Omental fat pad (tissue), 4 donors: ENCODE results near the gene BNIP5. TPM values are rescaled to one million over a fixed set of nuclear protein-coding genes. Genes with fewer than 3 reads are reported as not detected.

Source experiments
- ATAC-seq: fragments of 150-250 bp; one replicate; pipeline ENCODE4 v1.9.1; 2016; ENCODE audit warnings: mild to moderate bottlenecking, moderate library complexity; ENCODE audit not compliant: low FRiP score
- DNase-seq: peaks from one replicate; pipeline ENCODE4 v3.0.0-alpha.2; 2019; ENCODE audit warnings: low spot score
- CTCF ChIP-seq, 3 donors: fragments of 450-650 bp; IDR thresholded peaks; one replicate each; pipeline ENCODE4 v1.5.1; 2016 to 2017; ENCODE audit warnings: antibody characterized with exemption in 3 of 3, mild to moderate bottlenecking in 3 of 3, moderate library complexity in 2 of 3
- total RNA-seq, 4 donors: library from RNA; depleted of rRNA; stranded (reverse); fragments of >200 nt; gene quantifications; one replicate each; pipeline ENCODE4 v1.1.0, GENCODE V29; 2016

The BNIP5 gene
- total RNA-seq: not detected

GRCh38 chr6:36336779-36337241, at the start of gene BNIP5:
Gene BNIP5, minus strand, starts transcription at chr6:36336888. Its CDS starts 6,198 bp downstream, at chr6:36330690.
- DNase-seq (no peak), ATAC-seq (no peak)

GRCh38 chr6:36384095-36384494, 47.4 kb upstream of the BNIP5 start:
- no peak for TF ChIP-seq CTCF (IDR thresholded peaks at IDR 0.05)
- no peak for ATAC-seq
- no peak for DNase-seq

More at GRCh38 chr6:36336779-36337241, at the start of gene BNIP5:
- TF ChIP-seq CTCF (IDR thresholded peaks at IDR 0.05): no peak

GRCh38 chr6:36383606-36384005, 46.9 kb upstream of the BNIP5 start:
- DNase-seq (no peak), ATAC-seq (no peak)
- no peak for TF ChIP-seq CTCF (IDR thresholded peaks at IDR 0.05)

- ATAC-seq (no peak), DNase-seq (no peak)
- no peak for TF ChIP-seq CTCF (IDR thresholded peaks at IDR 0.05)
Measured at GRCh38 chr6:36382976-36383375, 46.3 kb upstream of the BNIP5 start.

- ATAC-seq (no peak), DNase-seq (no peak)
- TF ChIP-seq CTCF (IDR thresholded peaks at IDR 0.05): no peak
Measured at GRCh38 chr6:36381502-36382389, 45.1 kb upstream of the BNIP5 start.

- ATAC-seq: no peak
- TF ChIP-seq CTCF (IDR thresholded peaks at IDR 0.05): no peak
- no peak for DNase-seq
Measured at GRCh38 chr6:36380166-36380565, 43.5 kb upstream of the BNIP5 start.

- DNase-seq: no peak
- TF ChIP-seq CTCF (IDR thresholded peaks at IDR 0.05): no peak
- ATAC-seq: no peak
Measured at GRCh38 chr6:36378936-36379335, 42.2 kb upstream of the BNIP5 start.
